ENCODE results near the gene PAGE2.

PAGE2 gene

DNA sequence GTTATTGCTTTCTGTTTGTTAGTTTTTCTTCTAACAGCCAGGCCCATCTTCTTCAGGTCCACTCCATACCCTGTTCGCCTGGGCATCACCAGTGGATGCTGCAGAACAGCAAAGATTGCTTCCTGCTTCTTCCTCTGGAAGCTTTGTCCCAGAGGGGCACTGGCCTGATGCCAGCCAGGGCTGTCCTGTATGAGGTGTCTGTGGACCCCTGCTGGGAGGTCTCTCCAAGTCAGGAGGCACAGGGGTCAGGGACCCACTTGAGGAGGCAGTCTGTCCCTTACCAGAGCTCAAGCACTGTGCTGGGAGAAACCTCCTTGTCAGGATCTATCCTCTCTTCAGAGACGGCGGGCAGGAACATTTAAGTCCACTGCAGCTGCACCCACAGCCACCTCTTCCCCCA, 16.5 kb upstream of the PAGE2 start:
- DNase-seq (ENCODE audit: low read depth): no peak
- TF ChIP-seq, protein P1, sequence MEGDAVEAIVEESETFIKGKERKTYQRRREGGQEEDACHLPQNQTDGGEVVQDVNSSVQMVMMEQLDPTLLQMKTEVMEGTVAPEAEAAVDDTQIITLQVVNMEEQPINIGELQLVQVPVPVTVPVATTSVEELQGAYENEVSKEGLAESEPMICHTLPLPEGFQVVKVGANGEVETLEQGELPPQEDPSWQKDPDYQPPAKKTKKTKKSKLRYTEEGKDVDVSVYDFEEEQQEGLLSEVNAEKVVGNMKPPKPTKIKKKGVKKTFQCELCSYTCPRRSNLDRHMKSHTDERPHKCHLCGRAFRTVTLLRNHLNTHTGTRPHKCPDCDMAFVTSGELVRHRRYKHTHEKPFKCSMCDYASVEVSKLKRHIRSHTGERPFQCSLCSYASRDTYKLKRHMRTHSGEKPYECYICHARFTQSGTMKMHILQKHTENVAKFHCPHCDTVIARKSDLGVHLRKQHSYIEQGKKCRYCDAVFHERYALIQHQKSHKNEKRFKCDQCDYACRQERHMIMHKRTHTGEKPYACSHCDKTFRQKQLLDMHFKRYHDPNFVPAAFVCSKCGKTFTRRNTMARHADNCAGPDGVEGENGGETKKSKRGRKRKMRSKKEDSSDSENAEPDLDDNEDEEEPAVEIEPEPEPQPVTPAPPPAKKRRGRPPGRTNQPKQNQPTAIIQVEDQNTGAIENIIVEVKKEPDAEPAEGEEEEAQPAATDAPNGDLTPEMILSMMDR (IDR thresholded peaks at IDR 0.05; ENCODE audit: low read depth, low read length, missing control alignments): no peak
- H3K4me3 ChIP-seq (ENCODE audit: low read depth, low read length): no peak overlapping the region
- in situ Hi-C loops (cut with HindIII; ENCODE audit: low sequenced_read_pairs): no loop called here

DNA sequence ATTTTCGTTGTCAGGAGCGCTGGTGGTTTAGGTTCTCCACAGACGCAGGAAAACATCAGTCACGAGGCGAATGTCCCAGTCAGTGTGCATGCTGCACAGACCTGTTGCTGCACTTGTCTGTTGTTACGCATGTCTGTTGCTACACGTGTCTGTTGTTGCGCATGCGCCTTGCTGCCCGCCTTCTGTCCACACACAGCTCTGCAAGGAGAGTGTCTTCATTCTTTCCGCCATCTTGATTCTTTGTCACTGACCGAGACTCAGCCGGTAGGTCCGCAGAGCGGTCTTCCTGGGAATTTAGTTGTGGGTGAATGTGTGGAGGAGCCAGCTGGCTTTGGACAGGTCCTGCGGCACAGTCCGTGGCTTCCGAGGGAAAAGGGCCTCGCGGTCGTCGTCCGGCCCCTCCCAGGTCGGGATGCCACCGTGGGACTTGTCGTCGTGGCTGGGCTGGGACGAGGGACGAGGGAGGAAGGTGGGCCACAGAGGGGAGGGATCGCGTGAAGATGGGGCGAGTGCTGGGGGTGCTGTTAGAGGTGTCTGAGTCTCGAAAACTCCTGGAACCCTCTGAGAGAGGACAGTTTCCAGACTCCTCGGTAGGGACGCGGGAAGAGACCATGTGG, 13.9 kb upstream of the PAGE2 start, which contains the start of gene PAGE2B:
PAGE2B (plus strand) TSS at position 180 of the 617 bp plus-strand sequence. CDS start 1,012 bp downstream, outside the sequence.
- in situ Hi-C loops (cut with HindIII; ENCODE audit: low sequenced_read_pairs): no loop called here
- TF ChIP-seq, protein P1 (IDR thresholded peaks at IDR 0.05; ENCODE audit: low read depth, low read length, missing control alignments): no peak
- no peak for DNase-seq (ENCODE audit: low read depth)
- H3K4me3 ChIP-seq (ENCODE audit: low read depth, low read length): no peak within 1 kb of the TSS

DNA sequence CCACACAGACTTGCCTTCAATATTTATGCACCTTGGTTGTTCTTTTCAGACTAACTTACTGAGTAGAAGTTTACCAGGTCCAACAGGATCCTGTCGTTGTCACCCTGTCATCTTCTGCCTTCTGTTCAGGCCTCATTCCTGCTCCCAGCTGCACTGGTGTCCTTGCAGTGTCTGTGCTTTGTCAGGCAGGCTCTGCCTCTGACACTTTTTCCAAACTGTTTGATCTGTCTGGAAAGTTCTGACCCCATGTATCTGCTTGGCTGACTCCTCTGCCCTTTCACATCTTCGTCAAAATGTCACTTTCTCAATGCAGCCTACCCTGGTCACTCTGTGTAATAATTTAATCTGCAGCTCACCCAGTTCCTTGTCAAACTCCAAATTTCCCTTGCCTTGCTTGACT, 9.9 kb downstream of the PAGE2 start:
- in situ Hi-C loops (cut with HindIII; ENCODE audit: low sequenced_read_pairs): no loop called here
- no peak overlapping the region for H3K4me3 ChIP-seq (ENCODE audit: low read depth, low read length)
- TF ChIP-seq, protein P1 (IDR thresholded peaks at IDR 0.05; ENCODE audit: low read depth, low read length, missing control alignments): no peak
- DNase-seq (ENCODE audit: low read depth): no peak

DNA sequence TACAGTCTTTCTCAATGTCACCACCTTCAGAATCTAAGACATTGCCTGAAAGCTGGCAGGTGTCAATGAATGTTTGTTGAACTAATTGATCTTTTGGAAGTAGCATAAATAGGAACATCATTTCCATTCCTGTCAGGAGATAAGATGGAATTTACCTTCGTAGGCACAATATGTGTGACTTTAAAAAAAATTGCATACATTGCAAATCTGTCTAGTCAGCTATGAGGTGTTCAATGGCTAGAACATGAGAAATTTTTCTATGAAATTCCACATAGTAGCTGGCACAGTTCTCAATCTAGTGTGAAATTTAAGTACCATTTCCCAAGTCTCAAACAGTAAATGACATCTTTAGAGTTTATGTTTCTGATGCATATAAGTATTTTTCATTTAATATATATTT, 10.3 kb downstream of the PAGE2 start:
- H3K4me3 ChIP-seq (ENCODE audit: low read depth, low read length): no peak overlapping the region
- in situ Hi-C loops (cut with HindIII; ENCODE audit: low sequenced_read_pairs): no loop called here
- TF ChIP-seq, protein P1 (IDR thresholded peaks at IDR 0.05; ENCODE audit: low read depth, low read length, missing control alignments): no peak
- no peak for DNase-seq (ENCODE audit: low read depth)

DNA sequence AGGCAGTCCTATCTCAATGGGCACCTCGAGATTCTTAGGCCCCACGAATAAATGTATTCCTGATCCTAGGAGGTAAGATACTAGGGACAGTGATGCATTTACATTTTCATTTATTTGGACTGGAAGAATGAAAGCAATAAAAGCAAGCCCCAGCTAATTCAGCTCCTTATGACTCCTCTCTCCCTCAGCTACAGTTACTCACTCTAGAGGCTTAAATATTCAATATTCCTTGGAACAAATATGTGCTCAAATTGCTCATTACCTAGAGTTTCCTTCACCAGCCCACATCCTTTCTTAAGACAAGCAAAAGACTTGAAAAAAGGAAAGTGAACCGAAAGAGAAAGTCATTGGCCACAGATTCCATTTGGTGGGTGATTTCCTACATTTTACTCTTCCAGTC, 13.9 kb downstream of the PAGE2 start:
- in situ Hi-C loops (cut with HindIII; ENCODE audit: low sequenced_read_pairs): no loop called here
- TF ChIP-seq, protein P1 (IDR thresholded peaks at IDR 0.05; ENCODE audit: low read depth, low read length, missing control alignments): no peak

DNA sequence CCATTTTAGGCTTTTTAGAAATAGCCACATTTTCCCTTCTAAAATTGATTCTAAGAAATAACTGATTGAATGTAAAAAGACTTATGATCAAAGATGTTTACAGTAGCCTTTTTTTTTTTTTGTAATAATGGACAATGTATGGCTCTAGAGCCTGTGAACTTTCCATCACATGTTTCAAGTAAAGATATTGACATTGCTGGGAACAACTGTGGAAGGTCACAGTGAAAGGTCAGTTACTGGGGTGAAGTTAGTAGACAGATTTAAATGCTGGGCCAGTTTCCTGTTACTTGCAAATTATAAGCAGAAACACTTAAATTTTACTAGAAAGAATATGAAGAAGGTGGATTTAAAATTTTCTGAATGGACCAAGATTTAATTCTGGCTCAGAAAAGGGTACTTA, 18.4 kb downstream of the PAGE2 start:
- in situ Hi-C loops (cut with HindIII; ENCODE audit: low sequenced_read_pairs): no loop called here
- no peak for DNase-seq (ENCODE audit: low read depth)
- TF ChIP-seq, protein P1 (IDR thresholded peaks at IDR 0.05; ENCODE audit: low read depth, low read length, missing control alignments): no peak
- no peak overlapping the region for H3K4me3 ChIP-seq (ENCODE audit: low read depth, low read length)

More for the DNA sequence above, 13.9 kb downstream of the PAGE2 start:
- H3K4me3 ChIP-seq (ENCODE audit: low read depth, low read length): no peak overlapping the region
- DNase-seq (ENCODE audit: low read depth): no peak
